GM19240 (cell line): ENCODE results near the gene NTN5.

Experiments used
- DNase-seq: peaks from one replicate; pipeline ENCODE4 v3.0.0; 2011; ENCODE audit warnings: low spot score; ENCODE audit not compliant: insufficient read length

The NTN5 gene

GRCh38 chr19:48631225-48631624 is 41.6 kb downstream of the NTN5 start:
- no peak for DNase-seq

GRCh38 chr19:48630296-48631063 is 42.3 kb downstream of the NTN5 start:
- no peak for DNase-seq

- no peak for DNase-seq
Measured at GRCh38 chr19:48629599-48630295, 43.1 kb downstream of the NTN5 start.

- DNase-seq: no peak
Measured at GRCh38 chr19:48629297-48629598, 43.6 kb downstream of the NTN5 start.

- no peak for DNase-seq
Measured at GRCh38 chr19:48628486-48629296, 44.1 kb downstream of the NTN5 start.

GRCh38 chr19:48627865-48628314 is 44.9 kb downstream of the NTN5 start:
- no peak for DNase-seq

GRCh38 chr19:48627201-48627864 is 45.5 kb downstream of the NTN5 start:
- DNase-seq: no peak

- no peak for DNase-seq
Measured at GRCh38 chr19:48625891-48626327, 46.9 kb downstream of the NTN5 start.

- DNase-seq: no peak
Measured at GRCh38 chr19:48624791-48625723, 47.8 kb downstream of the NTN5 start.

- peak; percentile 91 for DNase-seq
Measured at GRCh38 chr19:48624067-48624594, 48.7 kb downstream of the NTN5 start.

- DNase-seq: no peak
Measured at GRCh38 chr19:48623556-48624066, 49.2 kb downstream of the NTN5 start.

GRCh38 chr19:48619692-48620585 is 52.9 kb downstream of the NTN5 start:
- DNase-seq: no peak

- DNase-seq: peak; percentile 98
Measured at GRCh38 chr19:48618916-48619691, 53.7 kb downstream of the NTN5 start, which contains the start of the genes RPL18 and SPHK2. TSS of gene RPL18 (minus strand) at chr19:48619178. CDS start at chr19:48619143, 35 bp downstream. TSS of gene SPHK2 (plus strand) at chr19:48619506. CDS start at chr19:48620515, 1,009 bp downstream.

GRCh38 chr19:48618278-48618915 is 54.4 kb downstream of the NTN5 start:
- DNase-seq: no peak

GRCh38 chr19:48617146-48617937 is 55.5 kb downstream of the NTN5 start:
- DNase-seq: no peak

GRCh38 chr19:48616491-48617056 is 56.2 kb downstream of the NTN5 start:
- DNase-seq: no peak
